Fibroblast of mammary gland (primary cell): ENCODE measurements around the gene PRDM2.
A peak's percentile ranks its signal among the peaks of the same experiment; 100 is the strongest.

ENCODE experiments used
- DNase-seq: peaks from one replicate; pipeline ENCODE4 v3.0.0-alpha.2; 2010; ENCODE audit warnings: low read depth
- H3K4me3 ChIP-seq: 2 replicates; pipeline ENCODE4 v1.5.1; 2011; ENCODE audit warnings: low read depth, mild to moderate bottlenecking, low read length, moderate library complexity; ENCODE audit not compliant: control insufficient read depth
- CTCF ChIP-seq: conservative IDR thresholded peaks from 2 replicates; pipeline ENCODE4 v1.5.1; 2011; ENCODE audit warnings: low read depth, low read length, inconsistent platforms; ENCODE audit not compliant: control insufficient read depth, insufficient read depth

PRDM2 gene

GRCh38 chr1:13778431-13778830, 78.4 kb downstream of the PRDM2 start:
- no peak for TF ChIP-seq CTCF
- DNase-seq, result no peak
- H3K4me3 ChIP-seq, result no peak overlapping the region

GRCh38 chr1:13779930-13780329, 79.9 kb downstream of the PRDM2 start:
- no peak for TF ChIP-seq CTCF
- H3K4me3 ChIP-seq, result no peak overlapping the region
- DNase-seq, result peak; percentile 57

GRCh38 chr1:13780780-13781179, 80.8 kb downstream of the PRDM2 start:
- no peak for DNase-seq
- TF ChIP-seq CTCF, result no peak
- H3K4me3 ChIP-seq, result no peak overlapping the region

GRCh38 chr1:13781228-13781627, 81.2 kb downstream of the PRDM2 start:
- H3K4me3 ChIP-seq, result no peak overlapping the region
- no peak for TF ChIP-seq CTCF
- no peak for DNase-seq

- DNase-seq, result peak; percentile 89
- peak overlapping the region; percentile 8 for H3K4me3 ChIP-seq
- TF ChIP-seq CTCF, result no peak
These were observed 82.1 kb downstream of the PRDM2 start for GRCh38 chr1:13781907-13782633.

- no peak for TF ChIP-seq CTCF
- peak overlapping the region; percentile 8 for H3K4me3 ChIP-seq
- DNase-seq, result no peak
These were observed 82.8 kb downstream of the PRDM2 start for GRCh38 chr1:13782634-13783360.
